Stimulated activated memory B cell treated with anti-CD40 and anti-IgM and Interleukin-4, amounts not matched to agents 10 μg/mL and 1 μg/mL and 100 μg/mL, for 72 hours (primary cell): ENCODE results near the gene HLA-DMA.

Source experiments
- ATAC-seq: fragments of 150-1000 bp; cut with Tn5 transposase; 2 replicates; pipeline ENCODE4 v1.10.0; 2021
- H3K27ac Mint-ChIP-seq: one replicate; pipeline ENCODE4 v1.8.0; 2022; ENCODE audit warnings: mild to moderate bottlenecking, mixed read lengths
- H3K27me3 Mint-ChIP-seq: one replicate; pipeline ENCODE4 v1.8.0; 2022; ENCODE audit warnings: mixed read lengths
- H3K36me3 Mint-ChIP-seq: one replicate; pipeline ENCODE4 v1.8.0; 2022; ENCODE audit warnings: mixed read lengths
- H3K4me1 Mint-ChIP-seq: one replicate; pipeline ENCODE4 v1.8.0; 2022; ENCODE audit warnings: mixed read lengths
- H3K4me3 Mint-ChIP-seq: one replicate; pipeline ENCODE4 v1.8.0; 2022; ENCODE audit warnings: mild to moderate bottlenecking, moderate library complexity, mixed read lengths
- H3K9me3 Mint-ChIP-seq: one replicate; pipeline ENCODE4 v1.8.0; 2022; ENCODE audit warnings: mixed read lengths

HLA-DMA gene

DNA sequence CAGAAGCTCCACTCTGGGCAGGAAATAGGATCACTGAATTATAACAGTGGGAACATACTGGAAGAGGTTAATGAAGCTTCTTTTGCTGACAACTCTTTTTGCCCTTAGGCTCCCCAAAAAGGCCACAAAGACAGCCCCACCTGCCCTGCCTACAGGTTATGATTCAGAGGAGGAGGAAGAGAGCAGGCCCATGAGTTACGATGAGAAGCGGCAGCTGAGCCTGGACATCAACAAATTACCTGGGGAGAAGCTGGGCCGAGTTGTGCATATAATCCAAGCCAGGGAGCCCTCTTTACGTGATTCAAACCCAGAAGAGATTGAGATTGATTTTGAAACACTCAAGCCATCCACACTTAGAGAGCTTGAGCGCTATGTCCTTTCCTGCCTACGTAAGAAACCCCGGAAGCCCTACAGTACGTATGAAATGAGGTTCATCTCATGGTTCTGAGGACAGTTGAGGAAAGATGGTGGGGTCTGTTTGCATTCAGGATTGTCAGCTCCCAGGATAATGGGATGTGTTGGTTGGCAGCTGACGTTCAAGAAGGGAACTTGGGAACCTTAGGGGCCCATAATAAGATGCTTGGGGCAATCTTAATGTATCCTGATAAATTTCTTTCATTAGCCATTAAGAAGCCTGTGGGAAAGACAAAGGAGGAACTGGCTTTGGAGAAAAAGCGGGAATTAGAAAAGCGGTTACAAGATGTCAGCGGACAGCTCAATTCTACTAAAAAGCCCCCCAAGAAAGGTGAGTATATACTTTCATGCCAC is 27.0 kb upstream of the HLA-DMA start:
- Mint-ChIP-seq H3K27ac (no peak overlapping the region), H3K9me3 (no peaks in the 10 kb centered on the region), H3K4me1 (peaks cover 88% of the 10 kb centered on the region), H3K27me3 (no peaks in the 10 kb centered on the region), H3K4me3 (no peak overlapping the region), H3K36me3 (peaks cover 78% of the 10 kb centered on the region)
- no peak for ATAC-seq

GRCh38 chr6:32977953-32978324 is 25.0 kb upstream of the HLA-DMA start:
- H3K4me3 Mint-ChIP-seq = no peak overlapping the region
- peaks cover 79% of the 10 kb centered on the region for H3K4me1 Mint-ChIP-seq
- H3K36me3 Mint-ChIP-seq = peaks cover 97% of the 10 kb centered on the region
- ATAC-seq = no peak
- H3K27ac Mint-ChIP-seq = no peak overlapping the region
- no peaks in the 10 kb centered on the region for H3K9me3 Mint-ChIP-seq
- H3K27me3 Mint-ChIP-seq = no peaks in the 10 kb centered on the region

DNA sequence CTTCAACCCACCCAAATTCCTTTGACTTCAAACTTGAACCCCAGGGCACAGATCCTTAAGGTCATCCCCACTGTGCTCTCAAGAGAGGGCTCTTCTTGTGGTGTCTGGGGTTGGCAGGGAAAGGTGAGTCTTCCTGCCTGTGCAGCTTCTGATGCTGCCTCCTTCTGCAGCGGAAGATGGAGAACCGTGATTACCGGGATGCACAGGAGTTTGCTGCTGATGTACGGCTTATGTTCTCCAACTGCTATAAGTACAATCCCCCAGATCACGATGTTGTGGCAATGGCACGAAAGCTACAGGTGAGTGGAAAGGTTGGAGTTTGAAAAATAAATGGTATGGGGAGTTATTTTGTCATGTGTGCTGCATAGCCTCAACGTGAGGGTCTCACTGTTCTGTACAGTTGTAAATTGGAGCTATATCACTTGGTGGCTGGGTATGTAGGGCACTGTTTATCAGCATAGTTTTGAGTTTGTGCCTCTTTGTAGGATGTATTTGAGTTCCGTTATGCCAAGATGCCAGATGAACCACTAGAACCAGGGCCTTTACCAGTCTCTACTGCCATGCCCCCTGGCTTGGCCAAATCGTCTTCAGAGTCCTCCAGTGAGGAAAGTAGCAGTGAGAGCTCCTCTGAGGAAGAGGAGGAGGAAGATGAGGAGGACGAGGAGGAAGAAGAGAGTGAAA is 24.5 kb upstream of the HLA-DMA start:
- no peak for ATAC-seq
- Mint-ChIP-seq H3K27me3 (no peaks in the 10 kb centered on the region), H3K36me3 (peaks cover 100% of the 10 kb centered on the region), H3K9me3 (no peaks in the 10 kb centered on the region), H3K4me3 (peak overlapping the region; percentile 24), H3K4me1 (peaks cover 75% of the 10 kb centered on the region), H3K27ac (peak overlapping the region; percentile 71)

- peaks cover 98% of the 10 kb centered on the region for H3K36me3 Mint-ChIP-seq
- peaks cover 66% of the 10 kb centered on the region for H3K4me1 Mint-ChIP-seq
- H3K4me3 Mint-ChIP-seq = peak overlapping the region; percentile 89
- no peaks in the 10 kb centered on the region for H3K27me3 Mint-ChIP-seq
- no peaks in the 10 kb centered on the region for H3K9me3 Mint-ChIP-seq
- peak overlapping the region; percentile 71 for H3K27ac Mint-ChIP-seq
- ATAC-seq = no peak
Measured at GRCh38 chr6:32976334-32977069, 23.6 kb upstream of the HLA-DMA start.

- H3K4me1 Mint-ChIP-seq = peaks cover 63% of the 10 kb centered on the region
- H3K4me3 Mint-ChIP-seq = peak overlapping the region; percentile 89
- no peak for ATAC-seq
- H3K36me3 Mint-ChIP-seq = peaks cover 98% of the 10 kb centered on the region
- no peaks in the 10 kb centered on the region for H3K27me3 Mint-ChIP-seq
- no peaks in the 10 kb centered on the region for H3K9me3 Mint-ChIP-seq
- H3K27ac Mint-ChIP-seq = peak overlapping the region; percentile 71
Measured at GRCh38 chr6:32975886-32976285, 23.0 kb upstream of the HLA-DMA start.

GRCh38 chr6:32974541-32975308 is 21.8 kb upstream of the HLA-DMA start:
- Mint-ChIP-seq H3K9me3 (no peaks in the 10 kb centered on the region), H3K27ac (peak overlapping the region; percentile 99), H3K36me3 (peaks cover 98% of the 10 kb centered on the region), H3K4me1 (peaks cover 51% of the 10 kb centered on the region), H3K4me3 (peak overlapping the region; percentile 89), H3K27me3 (no peaks in the 10 kb centered on the region)
- ATAC-seq = no peak

DNA sequence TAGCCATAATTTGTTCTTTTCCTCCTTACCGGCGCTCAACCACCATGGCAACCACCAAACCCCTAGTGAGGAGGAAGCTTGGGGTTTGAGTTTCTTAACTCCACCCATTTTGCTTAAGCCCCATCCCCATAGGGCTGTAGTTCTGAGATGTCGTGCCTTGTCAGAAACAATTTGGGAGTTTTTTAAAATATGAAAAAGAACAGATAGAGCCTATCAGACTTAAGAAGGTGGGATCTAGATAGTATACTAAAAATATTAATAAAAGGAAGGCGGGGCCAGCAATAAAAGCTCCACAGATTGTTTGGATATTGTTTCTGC is 21.1 kb upstream of the HLA-DMA start:
- H3K36me3 Mint-ChIP-seq = peaks cover 95% of the 10 kb centered on the region
- no peak for ATAC-seq
- H3K27me3 Mint-ChIP-seq = no peaks in the 10 kb centered on the region
- H3K27ac Mint-ChIP-seq = peak overlapping the region; percentile 99
- H3K4me1 Mint-ChIP-seq = peaks cover 45% of the 10 kb centered on the region
- no peaks in the 10 kb centered on the region for H3K9me3 Mint-ChIP-seq
- H3K4me3 Mint-ChIP-seq = peak overlapping the region; percentile 89

DNA sequence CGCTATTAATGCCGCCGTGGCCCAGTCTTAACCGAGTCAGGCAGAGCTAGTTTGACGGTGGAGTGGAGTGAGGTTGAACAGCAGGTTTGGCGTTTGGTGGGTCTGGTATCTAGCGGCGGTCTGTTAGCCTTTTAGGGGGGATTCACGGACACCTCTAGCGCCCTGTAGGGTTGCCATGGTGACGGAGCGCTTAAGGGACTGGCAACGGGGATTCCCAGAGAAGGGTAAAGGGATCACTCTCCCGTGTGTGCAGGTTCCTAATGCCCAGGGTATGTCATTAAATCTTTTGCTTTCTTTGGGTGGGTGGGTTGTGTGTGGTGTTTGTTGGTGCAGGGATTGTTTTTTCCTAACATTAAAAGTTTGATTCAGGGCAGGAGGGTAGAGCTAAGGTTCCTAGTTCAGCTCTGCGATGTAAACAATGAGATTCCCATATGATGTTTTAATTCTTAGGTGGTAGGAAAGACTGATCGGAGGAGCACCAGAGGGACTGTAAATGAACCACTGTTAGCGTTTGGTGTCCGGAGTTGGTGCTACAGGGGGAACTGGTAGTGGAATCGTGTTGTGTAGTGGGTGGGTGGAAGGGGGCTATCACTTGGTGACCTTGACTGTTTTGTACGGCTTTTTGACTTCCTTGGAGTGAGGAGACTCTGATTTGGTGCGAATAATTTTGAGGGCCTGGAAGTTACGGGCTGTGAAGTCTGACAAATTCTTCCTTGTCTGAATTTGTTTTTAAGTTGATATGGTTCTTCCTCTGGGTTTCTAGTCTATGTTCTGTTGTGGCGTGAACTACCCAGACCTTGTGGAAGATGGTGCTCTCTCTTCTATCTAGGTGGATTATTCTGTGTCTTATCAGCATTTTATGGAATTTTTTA is 20.5 kb upstream of the HLA-DMA start:
- no peaks in the 10 kb centered on the region for H3K9me3 Mint-ChIP-seq
- peak overlapping the region; percentile 89 for H3K4me3 Mint-ChIP-seq
- peaks cover 89% of the 10 kb centered on the region for H3K36me3 Mint-ChIP-seq
- no peak for ATAC-seq
- no peaks in the 10 kb centered on the region for H3K27me3 Mint-ChIP-seq
- peaks cover 42% of the 10 kb centered on the region for H3K4me1 Mint-ChIP-seq
- H3K27ac Mint-ChIP-seq = peak overlapping the region; percentile 99

GRCh38 chr6:32972353-32973143 is 19.7 kb upstream of the HLA-DMA start:
- Mint-ChIP-seq H3K4me3 (peak overlapping the region; percentile 89), H3K27ac (peak overlapping the region; percentile 99), H3K4me1 (peaks cover 37% of the 10 kb centered on the region), H3K27me3 (no peaks in the 10 kb centered on the region), H3K9me3 (no peaks in the 10 kb centered on the region), H3K36me3 (peaks cover 80% of the 10 kb centered on the region)
- no peak for ATAC-seq

DNA sequence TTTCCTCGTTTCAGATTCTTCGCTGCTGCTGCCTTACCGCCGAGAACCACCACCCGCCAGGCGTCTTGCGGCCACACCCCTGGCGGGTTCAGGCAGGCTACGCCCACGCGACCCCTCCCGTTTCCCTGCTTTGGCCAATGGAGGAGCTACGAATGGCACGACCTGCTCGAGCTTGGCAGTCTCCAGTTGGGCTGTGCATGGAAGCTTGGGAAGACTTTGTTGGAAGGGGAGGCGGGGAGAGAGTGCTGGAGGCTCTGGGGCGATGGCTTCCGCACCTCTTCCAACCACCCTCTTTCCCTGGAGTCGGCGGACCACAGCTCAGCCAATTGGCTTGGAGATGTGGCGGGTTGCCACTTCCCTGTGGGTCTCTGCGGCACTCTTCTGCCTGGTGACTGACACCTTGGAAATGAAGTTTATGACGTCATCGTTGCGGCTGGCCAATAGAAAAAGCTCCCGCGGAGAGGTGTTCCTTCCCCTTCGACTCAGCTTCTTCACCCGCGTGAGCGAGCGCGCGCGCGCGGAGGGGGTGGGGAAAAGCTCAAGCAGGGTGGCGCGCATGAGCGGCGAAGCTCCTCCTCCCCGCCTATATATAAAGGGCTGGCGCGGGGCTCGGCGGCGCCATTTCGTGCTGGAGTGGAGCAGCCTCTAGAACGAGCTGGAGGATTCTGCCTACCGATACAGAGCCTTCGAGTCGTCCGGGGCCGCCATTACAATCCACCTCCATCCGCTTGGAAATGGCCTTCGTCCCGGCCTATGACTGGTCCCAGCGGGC is 18.9 kb upstream of the HLA-DMA start:
- Mint-ChIP-seq H3K27me3 (no peaks in the 10 kb centered on the region), H3K27ac (peak overlapping the region; percentile 99), H3K4me1 (peaks cover 37% of the 10 kb centered on the region), H3K36me3 (peaks cover 73% of the 10 kb centered on the region), H3K4me3 (peak overlapping the region; percentile 89), H3K9me3 (no peaks in the 10 kb centered on the region)
- ATAC-seq = peak; percentile 74

DNA sequence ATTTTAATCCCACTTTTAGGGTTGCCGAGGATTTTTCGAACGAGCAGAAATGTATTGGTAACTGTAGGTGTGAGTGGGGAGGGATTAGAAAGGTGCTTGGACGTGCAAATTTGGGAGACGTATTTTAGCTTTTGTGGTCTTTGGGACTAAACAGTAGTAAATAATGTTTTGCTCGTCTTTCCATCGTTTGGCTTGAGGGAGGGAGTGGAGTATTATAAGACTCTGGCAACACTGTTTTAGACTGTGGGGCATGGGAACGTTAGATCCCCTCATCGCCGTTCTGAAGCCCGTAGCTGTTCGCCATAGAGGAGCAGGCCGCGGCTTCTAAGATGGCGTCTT is 18.3 kb upstream of the HLA-DMA start:
- Mint-ChIP-seq H3K4me3 (peak overlapping the region; percentile 89), H3K9me3 (no peaks in the 10 kb centered on the region), H3K36me3 (peaks cover 67% of the 10 kb centered on the region), H3K27me3 (no peaks in the 10 kb centered on the region), H3K27ac (peak overlapping the region; percentile 99), H3K4me1 (peaks cover 37% of the 10 kb centered on the region)
- no peak for ATAC-seq

- H3K36me3 Mint-ChIP-seq = peaks cover 61% of the 10 kb centered on the region
- ATAC-seq = peak; percentile 34
- no peaks in the 10 kb centered on the region for H3K9me3 Mint-ChIP-seq
- H3K27ac Mint-ChIP-seq = peak overlapping the region; percentile 99
- H3K27me3 Mint-ChIP-seq = no peaks in the 10 kb centered on the region
- peaks cover 36% of the 10 kb centered on the region for H3K4me1 Mint-ChIP-seq
- H3K4me3 Mint-ChIP-seq = peak overlapping the region; percentile 89
Measured at GRCh38 chr6:32970413-32971241, 17.7 kb upstream of the HLA-DMA start.
